Measurements from ENCODE around the gene KIF5C.

Gene KIF5C

GRCh38 chr2:148926981-148927401 is 52.0 kb downstream of the KIF5C start:
- Histone ChIP-seq H3K27ac (ENCODE audit: low read length) (no peak overlapping the region), H3K79me2 (ENCODE audit: insufficient read depth, low read length) (no peaks in the 10 kb centered on the region), H3K4me1 (ENCODE audit: insufficient read depth, low read length) (no peaks in the 10 kb centered on the region), H3K27me3 (ENCODE audit: insufficient read depth, low read length, poor library complexity) (peaks cover 3% of the 10 kb centered on the region), H4K20me1 (ENCODE audit: insufficient read depth, low read length) (no peaks in the 10 kb centered on the region), H3K36me3 (ENCODE audit: insufficient read depth, low read length) (no peaks in the 10 kb centered on the region), H3K4me3 (ENCODE audit: low read depth in 1 of 2, low read length in 2 of 2) (no peak overlapping the region), H3K9ac (ENCODE audit: low read depth, low read length) (no peak overlapping the region), H3K4me2 (ENCODE audit: insufficient read depth, low read length) (no peak overlapping the region), H3K9me3 (ENCODE audit: insufficient read depth, low read length, severe bottlenecking) (no peaks in the 10 kb centered on the region), H2AFZ (ENCODE audit: low read depth, low read length) (no peak overlapping the region; the same call in 1 of the 2 replicates)
- DNase-seq (no peak), ATAC-seq (ENCODE audit: insufficient read depth, low read depth) (no peak)
- TF ChIP-seq CTCF (IDR thresholded peaks at IDR 0.05; ENCODE audit: borderline replicate concordance, extremely low read depth, low read length, poor library complexity, severe bottlenecking): no peak
- TF ChIP-seq EZH2 (IDR thresholded peaks at IDR 0.05; ENCODE audit: borderline replicate concordance, low read depth, low read length, severe bottlenecking): no peak

DNA sequence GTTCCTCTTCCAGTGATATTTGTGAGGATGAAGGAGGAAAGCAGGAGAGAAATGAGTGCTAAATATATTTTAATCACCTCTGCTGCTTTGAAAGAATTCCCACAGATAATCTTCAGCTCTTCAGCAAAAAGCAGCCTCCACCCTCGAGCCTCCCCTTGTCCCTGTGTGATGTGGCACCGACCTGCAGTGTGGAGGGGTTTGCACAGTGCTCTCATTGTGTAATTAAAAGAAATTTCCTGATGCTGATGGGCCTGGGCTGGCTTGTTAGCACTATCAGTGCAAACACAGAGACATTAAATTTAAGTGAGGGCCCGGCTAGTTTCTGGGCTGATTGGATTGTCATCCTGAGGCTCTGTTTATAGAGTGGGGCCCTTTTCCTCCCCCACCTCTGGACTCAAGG is 53.4 kb downstream of the KIF5C start:
- Histone ChIP-seq H3K9me3 (ENCODE audit: insufficient read depth, low read length, severe bottlenecking) (no peaks in the 10 kb centered on the region), H4K20me1 (ENCODE audit: insufficient read depth, low read length) (no peaks in the 10 kb centered on the region), H3K4me3 (ENCODE audit: low read depth in 1 of 2, low read length in 2 of 2) (no peak overlapping the region), H2AFZ (ENCODE audit: low read depth, low read length) (no peak overlapping the region), H3K79me2 (ENCODE audit: insufficient read depth, low read length) (no peaks in the 10 kb centered on the region), H3K36me3 (ENCODE audit: insufficient read depth, low read length) (no peaks in the 10 kb centered on the region), H3K4me2 (ENCODE audit: insufficient read depth, low read length) (no peak overlapping the region), H3K27me3 (ENCODE audit: insufficient read depth, low read length, poor library complexity) (peaks cover 3% of the 10 kb centered on the region), H3K4me1 (ENCODE audit: insufficient read depth, low read length) (no peaks in the 10 kb centered on the region), H3K9ac (ENCODE audit: low read depth, low read length) (no peak overlapping the region), H3K27ac (ENCODE audit: low read length) (no peak overlapping the region)
- no peak for ATAC-seq (ENCODE audit: insufficient read depth, low read depth)
- no peak for DNase-seq
- TF ChIP-seq EZH2 (IDR thresholded peaks at IDR 0.05; ENCODE audit: borderline replicate concordance, low read depth, low read length, severe bottlenecking): no peak
- TF ChIP-seq CTCF (IDR thresholded peaks at IDR 0.05; ENCODE audit: borderline replicate concordance, extremely low read depth, low read length, poor library complexity, severe bottlenecking): no peak

DNA sequence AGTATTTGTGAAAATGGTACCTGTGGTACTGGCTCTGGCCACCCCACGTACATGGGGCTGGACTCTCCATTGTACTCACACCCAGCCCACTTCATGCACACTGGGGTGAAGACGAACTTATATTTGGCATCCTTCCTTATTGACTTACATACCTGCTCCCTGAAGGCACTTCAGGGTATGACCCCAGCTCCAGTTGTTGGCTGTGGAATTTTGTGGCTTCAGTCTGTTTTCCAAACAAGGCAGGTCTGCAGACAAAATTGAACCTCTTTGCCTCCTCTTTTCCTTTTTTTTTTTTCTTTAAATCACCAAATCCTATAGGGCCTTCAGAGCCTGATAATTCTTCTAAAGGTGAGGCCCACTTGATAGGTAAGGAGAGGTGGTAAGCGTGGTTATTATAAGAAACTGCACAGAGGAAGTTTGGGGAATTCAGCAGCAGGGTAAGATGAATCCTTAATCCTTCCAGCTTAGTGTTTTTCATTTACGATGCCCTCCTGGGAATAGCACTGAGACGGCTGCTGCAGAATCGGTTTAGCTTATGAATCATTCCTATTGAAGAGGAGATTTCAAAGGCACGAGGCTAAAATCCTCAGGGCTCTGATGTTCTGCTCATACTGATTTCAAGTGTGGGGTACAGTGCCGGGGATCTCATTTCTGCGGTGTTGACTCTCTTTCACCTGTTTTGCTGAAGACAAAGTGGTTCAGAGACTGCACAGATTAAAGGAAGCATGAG is 55.2 kb downstream of the KIF5C start:
- Histone ChIP-seq H3K4me1 (ENCODE audit: insufficient read depth, low read length) (no peaks in the 10 kb centered on the region), H2AFZ (ENCODE audit: low read depth, low read length) (no peak overlapping the region), H3K27me3 (ENCODE audit: insufficient read depth, low read length, poor library complexity) (no peaks in the 10 kb centered on the region), H3K4me3 (ENCODE audit: low read depth in 1 of 2, low read length in 2 of 2) (no peak overlapping the region), H4K20me1 (ENCODE audit: insufficient read depth, low read length) (no peaks in the 10 kb centered on the region), H3K27ac (ENCODE audit: low read length) (no peak overlapping the region), H3K9ac (ENCODE audit: low read depth, low read length) (no peak overlapping the region), H3K4me2 (ENCODE audit: insufficient read depth, low read length) (no peak overlapping the region), H3K79me2 (ENCODE audit: insufficient read depth, low read length) (no peaks in the 10 kb centered on the region), H3K36me3 (ENCODE audit: insufficient read depth, low read length) (no peaks in the 10 kb centered on the region), H3K9me3 (ENCODE audit: insufficient read depth, low read length, severe bottlenecking) (no peaks in the 10 kb centered on the region)
- TF ChIP-seq CTCF (IDR thresholded peaks at IDR 0.05; ENCODE audit: borderline replicate concordance, extremely low read depth, low read length, poor library complexity, severe bottlenecking): no peak
- TF ChIP-seq EZH2 (IDR thresholded peaks at IDR 0.05; ENCODE audit: borderline replicate concordance, low read depth, low read length, severe bottlenecking): no peak
- no peak for ATAC-seq (ENCODE audit: insufficient read depth, low read depth)
- no peak for DNase-seq
